Activated CD4-positive, alpha-beta T cell treated with anti-CD3 and anti-CD28 coated beads, Interleukin-2, Interleukin-6, amounts not matched to agents 100 ng/mL and 50 ng/mL, durations not matched to agents 16 hours and 8 hours (primary cell): ENCODE results near the gene C7orf25.

Source experiments
- DNase-seq: peaks from one replicate; pipeline ENCODE4 v3.0.0-alpha.2; 2020

Gene C7orf25

GRCh38 chr7:42911454-42912447 lies at the start of gene C7orf25:
TSS of gene C7orf25 (minus strand) at chr7:42912070. CDS start at chr7:42910900, 1,170 bp downstream.
- DNase-seq, result peak; percentile 97

GRCh38 chr7:42961170-42961569 lies 49.3 kb upstream of the C7orf25 start:
- DNase-seq, result no peak

GRCh38 chr7:42960762-42961161 lies 48.9 kb upstream of the C7orf25 start:
- DNase-seq, result no peak

- DNase-seq, result no peak
These were observed 47.7 kb upstream of the C7orf25 start for GRCh38 chr7:42959549-42959948.

GRCh38 chr7:42956062-42956461 lies 44.2 kb upstream of the C7orf25 start:
- no peak for DNase-seq

GRCh38 chr7:42953994-42954393 lies 42.1 kb upstream of the C7orf25 start:
- DNase-seq, result no peak

- DNase-seq, result no peak
These were observed 40.5 kb upstream of the C7orf25 start for GRCh38 chr7:42952328-42952727.

GRCh38 chr7:42950417-42950816 lies 38.5 kb upstream of the C7orf25 start:
- DNase-seq, result no peak

- no peak for DNase-seq
These were observed 35.7 kb upstream of the C7orf25 start for GRCh38 chr7:42947521-42947920.

- DNase-seq, result no peak
These were observed 34.7 kb upstream of the C7orf25 start for GRCh38 chr7:42946627-42946950.

GRCh38 chr7:42945821-42946626 lies 34.2 kb upstream of the C7orf25 start:
- no peak for DNase-seq

GRCh38 chr7:42940985-42941847 lies 29.3 kb upstream of the C7orf25 start:
- peak; percentile 78 for DNase-seq

- DNase-seq, result peak; percentile 35
These were observed 27.8 kb upstream of the C7orf25 start for GRCh38 chr7:42939457-42940240.

GRCh38 chr7:42935861-42936260 lies 24.0 kb upstream of the C7orf25 start:
- DNase-seq, result no peak

GRCh38 chr7:42934291-42934690 lies 22.4 kb upstream of the C7orf25 start:
- no peak for DNase-seq

GRCh38 chr7:42932811-42933591 lies 21.1 kb upstream of the C7orf25 start:
- DNase-seq, result no peak

- DNase-seq, result peak; percentile 97
These were observed 20.2 kb upstream of the C7orf25 start, which contains the start of the genes MRPL32 and PSMA2 for GRCh38 chr7:42931834-42932651. TSS of gene MRPL32 (plus strand) at chr7:42932376. CDS start at chr7:42932387, 11 bp downstream. TSS of gene PSMA2 (minus strand) at chr7:42932174. CDS start at chr7:42932158, 16 bp downstream.

GRCh38 chr7:42931447-42931833 lies 19.6 kb upstream of the C7orf25 start:
- peak; percentile 45 for DNase-seq

- DNase-seq, result no peak
These were observed 19.0 kb upstream of the C7orf25 start for GRCh38 chr7:42930889-42931288.

GRCh38 chr7:42929449-42929848 lies 17.6 kb upstream of the C7orf25 start:
- DNase-seq, result no peak
